ENCODE data around the gene KCNA10.

The KCNA10 gene

GRCh38 chr1:110501488-110502132 lies 17.4 kb downstream of the KCNA10 start:
- no peak for DNase-seq (ENCODE audit: low read depth in 1 of 2, low spot score in 1 of 2)

- DNase-seq (ENCODE audit: low read depth in 1 of 2, low spot score in 1 of 2) = no peak
These were observed 20.7 kb downstream of the KCNA10 start for GRCh38 chr1:110498270-110498669.

- DNase-seq (ENCODE audit: low read depth in 1 of 2, low spot score in 1 of 2) = peak; percentile 47 to 78
These were observed 22.9 kb downstream of the KCNA10 start for GRCh38 chr1:110495926-110496600.

- no peak for DNase-seq (ENCODE audit: low read depth in 1 of 2, low spot score in 1 of 2)
These were observed 24.2 kb downstream of the KCNA10 start for GRCh38 chr1:110494522-110495406.

- no peak for DNase-seq (ENCODE audit: low read depth in 1 of 2, low spot score in 1 of 2)
These were observed 24.9 kb downstream of the KCNA10 start for GRCh38 chr1:110494036-110494435.

GRCh38 chr1:110493059-110493699 lies 25.8 kb downstream of the KCNA10 start:
- DNase-seq (ENCODE audit: low read depth in 1 of 2, low spot score in 1 of 2) = no peak

- no peak for DNase-seq (ENCODE audit: low read depth in 1 of 2, low spot score in 1 of 2)
These were observed 26.4 kb downstream of the KCNA10 start for GRCh38 chr1:110492573-110492972.

- DNase-seq (ENCODE audit: low read depth in 1 of 2, low spot score in 1 of 2) = no peak
These were observed 28.1 kb downstream of the KCNA10 start for GRCh38 chr1:110490791-110491451.

GRCh38 chr1:110489973-110490542 lies 28.9 kb downstream of the KCNA10 start:
- no peak for DNase-seq (ENCODE audit: low read depth in 1 of 2, low spot score in 1 of 2)

- DNase-seq (ENCODE audit: low read depth in 1 of 2, low spot score in 1 of 2) = no peak
These were observed 29.6 kb downstream of the KCNA10 start for GRCh38 chr1:110489406-110489805.

- no peak for DNase-seq (ENCODE audit: low read depth in 1 of 2, low spot score in 1 of 2)
These were observed 30.1 kb downstream of the KCNA10 start for GRCh38 chr1:110488867-110489266.

- no peak for DNase-seq (ENCODE audit: low read depth in 1 of 2, low spot score in 1 of 2)
These were observed 30.8 kb downstream of the KCNA10 start for GRCh38 chr1:110488161-110488560.

- DNase-seq (ENCODE audit: low read depth in 1 of 2, low spot score in 1 of 2) = no peak
These were observed 31.2 kb downstream of the KCNA10 start for GRCh38 chr1:110487726-110488125.

- no peak for DNase-seq (ENCODE audit: low read depth in 1 of 2, low spot score in 1 of 2)
These were observed 33.2 kb downstream of the KCNA10 start for GRCh38 chr1:110485725-110486124.

GRCh38 chr1:110484801-110485200 lies 34.2 kb downstream of the KCNA10 start:
- DNase-seq (ENCODE audit: low read depth in 1 of 2, low spot score in 1 of 2) = no peak

GRCh38 chr1:110483308-110483685 lies 35.7 kb downstream of the KCNA10 start:
- DNase-seq (ENCODE audit: low read depth in 1 of 2, low spot score in 1 of 2) = no peak

GRCh38 chr1:110482662-110483307 lies 36.2 kb downstream of the KCNA10 start:
- no peak for DNase-seq (ENCODE audit: low read depth in 1 of 2, low spot score in 1 of 2)

- DNase-seq (ENCODE audit: low read depth in 1 of 2, low spot score in 1 of 2) = no peak
These were observed 36.9 kb downstream of the KCNA10 start for GRCh38 chr1:110481968-110482623.

GRCh38 chr1:110480356-110481096 lies 38.4 kb downstream of the KCNA10 start:
- DNase-seq (ENCODE audit: low read depth in 1 of 2, low spot score in 1 of 2) = no peak

Data from activated CD4-positive, alpha-beta T cell treated with anti-CD3 and anti-CD28 coated beads, Interleukin-2, amount 50 U/mL, for 24 hours (primary cell).